ENCODE measurements around the gene JAKMIP1.

GRCh38 chr4:6023731-6024130, 176.6 kb downstream of the JAKMIP1 start:
- TF ChIP-seq EP300 (IDR thresholded peaks at IDR 0.05; ENCODE audit: borderline replicate concordance): no peak
- no peak for TF ChIP-seq TEAD4 (IDR thresholded peaks at IDR 0.05)
